HG03520 (cell line): Measurements from ENCODE around the gene CSNK1G1.
"Not testable (repeated sequence)": the region's sequence is repeated elsewhere in the genome, so short reads cannot be mapped to it uniquely, and the experiment has no call there.

Experiments used
- ATAC-seq: cut with Tn5 transposase; IDR thresholded peaks from one replicate; pipeline ENCODE4 v1.9.1; 2021; ENCODE audit warnings: mild to moderate bottlenecking, moderate library complexity; ENCODE audit not compliant: unreplicated experiment

CSNK1G1 gene

GRCh38 chr15:64355944-64356709 lies at the start of gene CSNK1G1:
TSS of gene CSNK1G1 (minus strand) at chr15:64356173. CDS start at chr15:64300499, 55,674 bp downstream.
- ATAC-seq = peak; percentile 86

- no peak for ATAC-seq
Observed at GRCh38 chr15:64400583-64400982, 44.6 kb upstream of the CSNK1G1 start.

GRCh38 chr15:64398575-64398974 lies 42.6 kb upstream of the CSNK1G1 start:
- ATAC-seq = no peak

GRCh38 chr15:64396789-64397188 lies 40.8 kb upstream of the CSNK1G1 start:
- ATAC-seq = no peak

- not testable (repeated sequence) for ATAC-seq
Observed at GRCh38 chr15:64392471-64392870, 36.5 kb upstream of the CSNK1G1 start.

GRCh38 chr15:64389036-64389435 lies 33.1 kb upstream of the CSNK1G1 start:
- ATAC-seq = no peak

- ATAC-seq = peak; percentile 93
Observed at GRCh38 chr15:64387562-64388168, 31.7 kb upstream of the CSNK1G1 start, which contains the start of gene TRIP4. TSS of gene TRIP4 (plus strand) at chr15:64387836. CDS start at chr15:64387864, 28 bp downstream.

- ATAC-seq = no peak
Observed at GRCh38 chr15:64386291-64386690, 30.3 kb upstream of the CSNK1G1 start.

- no peak for ATAC-seq
Observed at GRCh38 chr15:64383760-64384159, 27.8 kb upstream of the CSNK1G1 start.

- ATAC-seq = peak; percentile 95
Observed at GRCh38 chr15:64381000-64381751, 25.2 kb upstream of the CSNK1G1 start, which contains the start of gene PCLAF. TSS of gene PCLAF (minus strand) at chr15:64381441. CDS start at chr15:64381371, 70 bp downstream.

- ATAC-seq = not testable (repeated sequence)
Observed at GRCh38 chr15:64380130-64380870, 24.3 kb upstream of the CSNK1G1 start.

- no peak for ATAC-seq
Observed at GRCh38 chr15:64379216-64379960, 23.4 kb upstream of the CSNK1G1 start.

GRCh38 chr15:64373360-64373759 lies 17.4 kb upstream of the CSNK1G1 start:
- ATAC-seq = no peak

- not testable (repeated sequence) for ATAC-seq
Observed at GRCh38 chr15:64371383-64371782, 15.4 kb upstream of the CSNK1G1 start.

- ATAC-seq = no peak
Observed at GRCh38 chr15:64369078-64369607, 13.2 kb upstream of the CSNK1G1 start.

GRCh38 chr15:64361259-64361658 lies 5.3 kb upstream of the CSNK1G1 start:
- no peak for ATAC-seq

- ATAC-seq = no peak
Observed at GRCh38 chr15:64356710-64357040, 702 bp upstream of the CSNK1G1 start.

- peak; percentile 25 for ATAC-seq
Observed at GRCh38 chr15:64355348-64355943, 527 bp downstream of the CSNK1G1 start.

GRCh38 chr15:64354688-64355344 lies 1.2 kb downstream of the CSNK1G1 start:
- ATAC-seq = no peak
